ENCODE results near the gene CFAP45. TPM values are rescaled to one million over a fixed set of nuclear protein-coding genes. Genes with fewer than 3 reads are reported as not detected.

The CFAP45 gene
- total and polyA plus RNA-seq, 3 experiments from 2014 or later: 0.18 to 1.2 (median 0.75) TPM

DNA sequence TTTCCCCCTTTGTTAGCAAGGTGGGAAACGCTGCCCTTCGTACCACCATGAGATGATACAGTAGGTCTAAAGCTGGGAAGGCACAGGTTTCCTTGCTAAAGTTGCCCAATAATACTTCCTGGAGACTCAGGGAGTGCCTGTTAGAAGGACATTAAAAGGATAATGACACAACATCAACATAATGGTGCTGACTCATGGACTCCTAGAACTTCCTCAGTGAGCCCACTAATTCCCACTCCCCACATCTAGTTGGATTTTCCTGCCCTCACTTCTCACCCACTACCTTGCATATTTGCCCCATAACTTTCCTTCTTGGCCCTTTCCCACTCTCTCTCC is 17.5 kb downstream of the CFAP45 start:
- Histone ChIP-seq H3K4me1 (ENCODE audit: insufficient read depth, low read length) (peaks cover 6% of the 10 kb centered on the region), H3K9me3 (ENCODE audit: low read length) (no peaks in the 10 kb centered on the region), H3K27ac (ENCODE audit: low read depth, low read length) (no peak overlapping the region), H3K36me3 (ENCODE audit: insufficient read depth, low read length) (no peaks in the 10 kb centered on the region), H3K27me3 (ENCODE audit: insufficient read depth, low read length, poor library complexity, severe bottlenecking) (no peaks in the 10 kb centered on the region), H3K4me3 (ENCODE audit: low read length) (no peak overlapping the region)
- POLR2A ChIA-PET: no interaction called here
- no peak overlapping the region for H3K4me3 Mint-ChIP-seq
- CTCF ChIA-PET: no interaction called here
- no peaks in the 10 kb centered on the region for H3K9me3 Mint-ChIP-seq
- H3K4me1 Mint-ChIP-seq: peaks cover 0 to 2% (median 0%) of the 10 kb centered on the region in 3 donors
- DNase-seq: no peak
- H3K27me3 Mint-ChIP-seq: peaks cover 0 to 1% of the 10 kb centered on the region in 2 donors
- no peak overlapping the region for H3K27ac Mint-ChIP-seq
- peaks cover 0 to 2% (median 0%) of the 10 kb centered on the region in 3 donors for H3K36me3 Mint-ChIP-seq

- Mint-ChIP-seq H3K4me1 (peaks cover 0 to under 1% (median 0%) of the 10 kb centered on the region in 3 donors), H3K4me3 (no peak overlapping the region), H3K36me3 (peaks cover 0 to 2% (median 0%) of the 10 kb centered on the region in 3 donors), H3K27me3 (peaks cover 0 to 1% of the 10 kb centered on the region in 2 donors), H3K27ac (no peak overlapping the region), H3K9me3 (no peaks in the 10 kb centered on the region)
- H3K9me3 ChIP-seq (ENCODE audit: low read length): no peaks in the 10 kb centered on the region
- H3K27me3 ChIP-seq (ENCODE audit: insufficient read depth, low read length, poor library complexity, severe bottlenecking): no peaks in the 10 kb centered on the region
- no peak overlapping the region for H3K4me3 ChIP-seq (ENCODE audit: low read length)
- peaks cover 6% of the 10 kb centered on the region for H3K4me1 ChIP-seq (ENCODE audit: insufficient read depth, low read length)
- DNase-seq: peak in 2 of 5 donors; percentile 11 to 68
- CTCF ChIA-PET: interaction anchor here (1.2 to 2.1 kb wide), 2 partner anchors 9 to 83 kb away, joined by 3 to 11 read pairs; no protein-coding TSS in a partner anchor
- POLR2A ChIA-PET: interaction anchor here (0.6 kb wide), 1 partner anchor 9 kb away, joined by 3 read pairs; no protein-coding TSS in a partner anchor
- H3K27ac ChIP-seq (ENCODE audit: low read depth, low read length): no peak overlapping the region
- H3K36me3 ChIP-seq (ENCODE audit: insufficient read depth, low read length): no peaks in the 10 kb centered on the region
These were observed 18.1 kb downstream of the CFAP45 start for GRCh38 chr1:159881622-159882526.

GRCh38 chr1:159880430-159880829 is 19.5 kb downstream of the CFAP45 start:
- Histone ChIP-seq H3K4me3 (ENCODE audit: low read length) (no peak overlapping the region), H3K27ac (ENCODE audit: low read depth, low read length) (no peak overlapping the region), H3K27me3 (ENCODE audit: insufficient read depth, low read length, poor library complexity, severe bottlenecking) (no peaks in the 10 kb centered on the region), H3K36me3 (ENCODE audit: insufficient read depth, low read length) (no peaks in the 10 kb centered on the region), H3K4me1 (ENCODE audit: insufficient read depth, low read length) (peaks cover 6% of the 10 kb centered on the region), H3K9me3 (ENCODE audit: low read length) (no peaks in the 10 kb centered on the region)
- no peak overlapping the region for H3K4me3 Mint-ChIP-seq
- no peak overlapping the region for H3K27ac Mint-ChIP-seq
- POLR2A ChIA-PET: no interaction called here
- H3K27me3 Mint-ChIP-seq: peaks cover 0 to 4% of the 10 kb centered on the region in 2 donors
- no peaks in the 10 kb centered on the region for H3K4me1 Mint-ChIP-seq
- CTCF ChIA-PET: interaction anchor here (1.7 to 2.1 kb wide), 2 partner anchors 10 to 12 kb away, joined by 4 to 11 read pairs; no protein-coding TSS in a partner anchor
- no peaks in the 10 kb centered on the region for H3K9me3 Mint-ChIP-seq
- DNase-seq: no peak
- H3K36me3 Mint-ChIP-seq: peaks cover 0 to 2% (median 0%) of the 10 kb centered on the region in 3 donors

DNA sequence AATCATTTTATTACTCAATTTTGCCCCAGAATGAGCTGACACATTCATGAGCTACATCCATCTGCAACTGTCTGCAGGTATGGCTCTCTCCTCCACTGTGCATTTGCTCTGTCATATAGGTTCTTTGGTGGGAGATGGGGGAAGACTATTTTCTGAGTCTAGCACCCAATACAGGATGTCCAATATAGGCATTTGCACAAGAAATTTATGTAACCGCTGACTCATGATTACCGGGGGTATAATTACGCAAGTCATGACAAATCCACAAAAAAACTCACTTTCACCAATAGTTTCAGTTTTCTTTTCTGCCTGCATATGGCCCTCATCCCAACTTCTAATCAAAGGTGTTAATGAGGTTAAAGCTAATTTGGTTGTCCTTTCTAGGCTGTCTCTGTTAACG is 20.0 kb downstream of the CFAP45 start:
- peaks cover 6% of the 10 kb centered on the region for H3K4me1 ChIP-seq (ENCODE audit: insufficient read depth, low read length)
- H3K4me1 Mint-ChIP-seq: no peaks in the 10 kb centered on the region
- no peak overlapping the region for H3K27ac Mint-ChIP-seq
- no peaks in the 10 kb centered on the region for H3K9me3 Mint-ChIP-seq
- no peaks in the 10 kb centered on the region for H3K36me3 ChIP-seq (ENCODE audit: insufficient read depth, low read length)
- no peak overlapping the region for H3K27ac ChIP-seq (ENCODE audit: low read depth, low read length)
- no peak overlapping the region for H3K4me3 ChIP-seq (ENCODE audit: low read length)
- no peak overlapping the region for H3K4me3 Mint-ChIP-seq
- ChIA-PET POLR2A (no interaction called here), CTCF (interaction anchor here (1.7 to 2.1 kb wide), 2 partner anchors 11 to 12 kb away, joined by 4 to 11 read pairs; no protein-coding TSS in a partner anchor)
- no peaks in the 10 kb centered on the region for H3K27me3 ChIP-seq (ENCODE audit: insufficient read depth, low read length, poor library complexity, severe bottlenecking)
- H3K27me3 Mint-ChIP-seq: peaks cover 0 to 4% of the 10 kb centered on the region in 2 donors
- no peak for DNase-seq
- H3K9me3 ChIP-seq (ENCODE audit: low read length): no peaks in the 10 kb centered on the region
- peaks cover 0 to 4% (median 0%) of the 10 kb centered on the region in 3 donors for H3K36me3 Mint-ChIP-seq

DNA sequence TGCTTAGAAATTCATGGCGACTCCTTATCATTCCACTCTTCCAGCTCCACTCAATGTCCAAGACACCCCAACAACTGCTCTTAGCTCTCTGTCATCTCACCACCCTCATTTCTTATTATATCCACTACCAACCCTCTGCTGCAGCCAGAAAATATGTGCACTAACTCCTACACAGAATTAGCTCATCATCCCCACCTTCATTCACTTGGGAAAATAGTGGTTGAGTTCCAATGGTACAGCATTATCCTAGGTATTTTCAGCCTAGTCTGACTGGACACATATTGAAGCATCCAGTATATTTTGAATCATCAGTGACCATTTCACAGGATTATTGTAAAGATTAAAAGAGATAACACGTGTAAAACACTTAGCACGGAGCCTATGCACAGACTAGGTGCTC is 20.8 kb downstream of the CFAP45 start:
- H3K27me3 ChIP-seq (ENCODE audit: insufficient read depth, low read length, poor library complexity, severe bottlenecking): no peaks in the 10 kb centered on the region
- DNase-seq: no peak
- peaks cover 0 to 1% (median 0%) of the 10 kb centered on the region in 5 donors for H3K9me3 Mint-ChIP-seq
- no peak overlapping the region for H3K4me3 Mint-ChIP-seq
- ChIA-PET CTCF (interaction anchor here (1.5 to 2.0 kb wide), 3 partner anchors 10 to 13 kb away, joined by 4 to 6 read pairs (median 4); no protein-coding TSS in a partner anchor), POLR2A (no interaction called here)
- H3K27ac ChIP-seq (ENCODE audit: low read depth, low read length): no peak overlapping the region
- H3K27me3 Mint-ChIP-seq: peaks cover 0 to 7% of the 10 kb centered on the region in 2 donors
- no peak overlapping the region for H3K4me3 ChIP-seq (ENCODE audit: low read length)
- H3K36me3 ChIP-seq (ENCODE audit: insufficient read depth, low read length): no peaks in the 10 kb centered on the region
- H3K36me3 Mint-ChIP-seq: peaks cover 0 to 7% (median 0%) of the 10 kb centered on the region in 3 donors
- peaks cover 6% of the 10 kb centered on the region for H3K4me1 ChIP-seq (ENCODE audit: insufficient read depth, low read length)
- H3K4me1 Mint-ChIP-seq: no peaks in the 10 kb centered on the region
- no peaks in the 10 kb centered on the region for H3K9me3 ChIP-seq (ENCODE audit: low read length)
- no peak overlapping the region for H3K27ac Mint-ChIP-seq

DNA sequence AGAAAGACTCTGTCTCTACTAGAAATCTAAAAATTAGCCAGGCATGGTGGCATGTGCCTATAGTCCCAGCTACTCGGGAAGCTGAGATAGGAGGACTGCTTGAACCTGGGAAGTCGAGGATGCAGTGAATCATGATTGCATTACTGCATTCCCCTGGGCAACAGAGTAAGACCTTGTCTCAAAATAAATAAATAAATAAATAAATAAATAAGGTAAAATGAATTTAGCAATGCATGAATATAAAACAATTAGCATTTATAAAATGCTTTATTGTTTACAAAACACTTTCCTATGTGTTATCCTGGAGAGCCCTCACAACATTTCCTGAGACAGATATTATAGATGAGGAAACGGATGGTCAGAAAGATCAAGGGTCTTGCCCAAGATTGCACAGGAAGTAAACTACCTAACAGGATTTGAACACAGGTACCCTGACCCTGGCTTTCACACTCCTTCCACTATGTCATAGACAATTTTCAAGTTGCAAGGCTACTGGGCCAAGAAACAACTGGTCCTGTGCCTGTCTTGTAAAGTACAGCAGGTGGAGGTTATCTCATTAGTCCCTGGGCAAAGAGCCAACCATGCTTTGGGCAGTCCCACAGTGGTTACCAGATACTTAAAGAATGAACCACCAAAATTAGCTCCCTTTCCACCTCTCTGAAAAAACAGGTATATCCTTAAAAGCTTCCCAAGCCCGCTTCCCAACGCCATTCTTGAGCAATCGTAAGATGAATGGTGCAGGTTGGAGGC is 22.1 kb downstream of the CFAP45 start:
- H3K36me3 ChIP-seq (ENCODE audit: insufficient read depth, low read length): no peaks in the 10 kb centered on the region
- ChIA-PET POLR2A (no interaction called here), CTCF (interaction anchor here (1.5 to 2.0 kb wide), 2 partner anchors 11 to 13 kb away, joined by 4 to 6 read pairs; no protein-coding TSS in a partner anchor)
- H3K9me3 ChIP-seq (ENCODE audit: low read length): no peaks in the 10 kb centered on the region
- Mint-ChIP-seq H3K27ac (no peak overlapping the region), H3K36me3 (peaks cover 0 to 7% (median 0%) of the 10 kb centered on the region in 3 donors), H3K4me1 (no peaks in the 10 kb centered on the region), H3K27me3 (peaks cover 0 to 10% of the 10 kb centered on the region in 2 donors), H3K4me3 (no peak overlapping the region), H3K9me3 (peaks cover 0 to 1% (median 0%) of the 10 kb centered on the region in 5 donors)
- H3K4me3 ChIP-seq (ENCODE audit: low read length): no peak overlapping the region
- H3K27ac ChIP-seq (ENCODE audit: low read depth, low read length): no peak overlapping the region
- peaks cover 6% of the 10 kb centered on the region for H3K4me1 ChIP-seq (ENCODE audit: insufficient read depth, low read length)
- no peaks in the 10 kb centered on the region for H3K27me3 ChIP-seq (ENCODE audit: insufficient read depth, low read length, poor library complexity, severe bottlenecking)
- no peak for DNase-seq

GRCh38 chr1:159873530-159874143 is 26.3 kb downstream of the CFAP45 start:
- H3K4me3 ChIP-seq (ENCODE audit: low read length): no peak overlapping the region
- no peak overlapping the region for H3K27ac Mint-ChIP-seq
- H3K27me3 Mint-ChIP-seq: peaks cover 2 to 10% of the 10 kb centered on the region in 2 donors
- peaks cover 0 to 1% (median 0%) of the 10 kb centered on the region in 5 donors for H3K9me3 Mint-ChIP-seq
- peaks cover 6 to 12% (median 8%) of the 10 kb centered on the region in 3 donors for H3K4me1 Mint-ChIP-seq
- H3K9me3 ChIP-seq (ENCODE audit: low read length): no peaks in the 10 kb centered on the region
- H3K36me3 Mint-ChIP-seq: peaks cover 0 to 5% (median 0%) of the 10 kb centered on the region in 3 donors
- no peak for DNase-seq
- H3K4me3 Mint-ChIP-seq: no peak overlapping the region
- ChIA-PET CTCF (interaction anchor here (1.5 kb wide), 1 partner anchor 19 kb away, joined by 5 read pairs; no protein-coding TSS in a partner anchor), POLR2A (interaction anchor here (0.7 kb wide), 1 partner anchor 8 kb away, joined by 3 read pairs; no protein-coding TSS in a partner anchor)
- no peaks in the 10 kb centered on the region for H3K27me3 ChIP-seq (ENCODE audit: insufficient read depth, low read length, poor library complexity, severe bottlenecking)
- H3K36me3 ChIP-seq (ENCODE audit: insufficient read depth, low read length): no peaks in the 10 kb centered on the region
- H3K27ac ChIP-seq (ENCODE audit: low read depth, low read length): no peak overlapping the region
- peaks cover 7% of the 10 kb centered on the region for H3K4me1 ChIP-seq (ENCODE audit: insufficient read depth, low read length)
